Measurements from ENCODE around the gene FBXL7. TPM values are rescaled to one million over a fixed set of nuclear protein-coding genes. Genes with fewer than 3 reads are reported as not detected.

Gene FBXL7
- total RNA-seq, 1 donor from 2014 or later, result 8.0 TPM

GRCh38 chr5:15574128-15574527 is 74.1 kb downstream of the FBXL7 start:
- H3K4me1 ChIP-seq, result no peaks in the 10 kb centered on the region
- H3K27me3 ChIP-seq (ENCODE audit: low read depth), result no peaks in the 10 kb centered on the region
- no peak overlapping the region for H3K27ac ChIP-seq
- no peak for DNase-seq
- H3K36me3 ChIP-seq, result no peaks in the 10 kb centered on the region
- no peak overlapping the region for H3K4me3 ChIP-seq
- no peaks in the 10 kb centered on the region for H3K9me3 ChIP-seq
- ATAC-seq, result no peak
- no peak for TF ChIP-seq CTCF (IDR thresholded peaks at IDR 0.05)
- intact Hi-C loops (cut with DNase I), result no loop called here

- H3K27me3 ChIP-seq (ENCODE audit: low read depth), result no peaks in the 10 kb centered on the region
- intact Hi-C loops (cut with DNase I), result no loop called here
- TF ChIP-seq CTCF (IDR thresholded peaks at IDR 0.05), result no peak
- H3K4me1 ChIP-seq, result no peaks in the 10 kb centered on the region
- ATAC-seq (no peak), DNase-seq (no peak)
- no peaks in the 10 kb centered on the region for H3K9me3 ChIP-seq
- H3K27ac ChIP-seq, result no peak overlapping the region
- H3K36me3 ChIP-seq, result no peaks in the 10 kb centered on the region
- H3K4me3 ChIP-seq, result no peak overlapping the region
Measured at GRCh38 chr5:15574806-15575325, 74.9 kb downstream of the FBXL7 start.

- ATAC-seq (no peak), DNase-seq (no peak)
- intact Hi-C loops (cut with DNase I), result no loop called here
- H3K4me3 ChIP-seq, result no peak overlapping the region
- no peak overlapping the region for H3K27ac ChIP-seq
- no peaks in the 10 kb centered on the region for H3K4me1 ChIP-seq
- no peak for TF ChIP-seq CTCF (IDR thresholded peaks at IDR 0.05)
- no peaks in the 10 kb centered on the region for H3K9me3 ChIP-seq
- no peaks in the 10 kb centered on the region for H3K27me3 ChIP-seq (ENCODE audit: low read depth)
- H3K36me3 ChIP-seq, result no peaks in the 10 kb centered on the region
Measured at GRCh38 chr5:15575666-15576065, 75.7 kb downstream of the FBXL7 start.

- TF ChIP-seq CTCF (IDR thresholded peaks at IDR 0.05), result no peak
- no peaks in the 10 kb centered on the region for H3K9me3 ChIP-seq
- no peaks in the 10 kb centered on the region for H3K36me3 ChIP-seq
- no peak overlapping the region for H3K27ac ChIP-seq
- no peaks in the 10 kb centered on the region for H3K4me1 ChIP-seq
- intact Hi-C loops (cut with DNase I), result no loop called here
- ATAC-seq (no peak), DNase-seq (no peak)
- no peak overlapping the region for H3K4me3 ChIP-seq
- no peaks in the 10 kb centered on the region for H3K27me3 ChIP-seq (ENCODE audit: low read depth)
Measured at GRCh38 chr5:15577132-15577531, 77.2 kb downstream of the FBXL7 start.

GRCh38 chr5:15577831-15578230 is 77.9 kb downstream of the FBXL7 start:
- TF ChIP-seq CTCF (IDR thresholded peaks at IDR 0.05), result no peak
- no peak for ATAC-seq

More at GRCh38 chr5:15577831-15578230, 77.9 kb downstream of the FBXL7 start:
- H3K9me3 ChIP-seq, result no peaks in the 10 kb centered on the region
- H3K4me1 ChIP-seq, result no peaks in the 10 kb centered on the region
- no peaks in the 10 kb centered on the region for H3K27me3 ChIP-seq (ENCODE audit: low read depth)
- H3K36me3 ChIP-seq, result no peaks in the 10 kb centered on the region
- no peak for DNase-seq
- no peak overlapping the region for H3K27ac ChIP-seq
- H3K4me3 ChIP-seq, result no peak overlapping the region
- intact Hi-C loops (cut with DNase I), result no loop called here

Data from lower lobe of right lung (tissue), 2 donors.